GM10266 (cell line): Measurements from ENCODE around the gene GPR32.

Experiments used
- DNase-seq: peaks from one replicate; pipeline ENCODE4 v3.0.0; 2012; ENCODE audit errors: extremely low spot score
- TF ChIP-seq, protein P1 (sequence below): IDR thresholded peaks from 2 replicates; pipeline ENCODE4 v1.5.1; 2012; ENCODE audit warnings: mild to moderate bottlenecking, low read depth; ENCODE audit not compliant: control insufficient read depth, insufficient read depth; ENCODE audit errors: missing control alignments

The GPR32 gene

GRCh38 chr19:50792272-50793250 is 22.3 kb downstream of the GPR32 start:
- no peak for DNase-seq
- TF ChIP-seq, protein P1, sequence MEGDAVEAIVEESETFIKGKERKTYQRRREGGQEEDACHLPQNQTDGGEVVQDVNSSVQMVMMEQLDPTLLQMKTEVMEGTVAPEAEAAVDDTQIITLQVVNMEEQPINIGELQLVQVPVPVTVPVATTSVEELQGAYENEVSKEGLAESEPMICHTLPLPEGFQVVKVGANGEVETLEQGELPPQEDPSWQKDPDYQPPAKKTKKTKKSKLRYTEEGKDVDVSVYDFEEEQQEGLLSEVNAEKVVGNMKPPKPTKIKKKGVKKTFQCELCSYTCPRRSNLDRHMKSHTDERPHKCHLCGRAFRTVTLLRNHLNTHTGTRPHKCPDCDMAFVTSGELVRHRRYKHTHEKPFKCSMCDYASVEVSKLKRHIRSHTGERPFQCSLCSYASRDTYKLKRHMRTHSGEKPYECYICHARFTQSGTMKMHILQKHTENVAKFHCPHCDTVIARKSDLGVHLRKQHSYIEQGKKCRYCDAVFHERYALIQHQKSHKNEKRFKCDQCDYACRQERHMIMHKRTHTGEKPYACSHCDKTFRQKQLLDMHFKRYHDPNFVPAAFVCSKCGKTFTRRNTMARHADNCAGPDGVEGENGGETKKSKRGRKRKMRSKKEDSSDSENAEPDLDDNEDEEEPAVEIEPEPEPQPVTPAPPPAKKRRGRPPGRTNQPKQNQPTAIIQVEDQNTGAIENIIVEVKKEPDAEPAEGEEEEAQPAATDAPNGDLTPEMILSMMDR: no peak

DNA sequence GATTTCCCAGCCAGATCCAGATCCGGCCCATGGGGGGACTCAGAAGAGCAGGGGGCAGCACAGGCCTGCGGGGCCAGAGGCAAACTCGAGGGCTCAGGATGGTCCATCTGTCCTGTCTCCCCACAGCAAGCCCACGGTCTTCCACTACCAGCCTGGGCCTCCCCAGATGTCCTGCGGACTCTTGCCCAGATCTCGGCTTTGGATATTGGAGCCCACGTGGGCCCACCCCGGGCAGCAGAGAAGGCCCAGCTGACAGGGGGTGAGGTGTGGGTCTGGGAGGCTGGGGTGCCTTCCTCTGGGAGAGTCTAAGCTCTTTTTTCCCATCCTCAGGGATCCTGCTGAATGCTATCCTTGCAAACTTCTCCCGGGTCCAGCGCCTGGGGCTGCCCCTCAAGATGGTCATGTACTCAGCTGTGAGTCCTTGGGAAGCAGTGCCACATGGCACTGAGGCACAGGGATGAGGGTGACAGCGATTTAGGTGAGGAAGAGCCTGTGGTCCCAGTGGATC is 23.3 kb downstream of the GPR32 start:
- TF ChIP-seq, protein P1: no peak
- no peak for DNase-seq

DNA sequence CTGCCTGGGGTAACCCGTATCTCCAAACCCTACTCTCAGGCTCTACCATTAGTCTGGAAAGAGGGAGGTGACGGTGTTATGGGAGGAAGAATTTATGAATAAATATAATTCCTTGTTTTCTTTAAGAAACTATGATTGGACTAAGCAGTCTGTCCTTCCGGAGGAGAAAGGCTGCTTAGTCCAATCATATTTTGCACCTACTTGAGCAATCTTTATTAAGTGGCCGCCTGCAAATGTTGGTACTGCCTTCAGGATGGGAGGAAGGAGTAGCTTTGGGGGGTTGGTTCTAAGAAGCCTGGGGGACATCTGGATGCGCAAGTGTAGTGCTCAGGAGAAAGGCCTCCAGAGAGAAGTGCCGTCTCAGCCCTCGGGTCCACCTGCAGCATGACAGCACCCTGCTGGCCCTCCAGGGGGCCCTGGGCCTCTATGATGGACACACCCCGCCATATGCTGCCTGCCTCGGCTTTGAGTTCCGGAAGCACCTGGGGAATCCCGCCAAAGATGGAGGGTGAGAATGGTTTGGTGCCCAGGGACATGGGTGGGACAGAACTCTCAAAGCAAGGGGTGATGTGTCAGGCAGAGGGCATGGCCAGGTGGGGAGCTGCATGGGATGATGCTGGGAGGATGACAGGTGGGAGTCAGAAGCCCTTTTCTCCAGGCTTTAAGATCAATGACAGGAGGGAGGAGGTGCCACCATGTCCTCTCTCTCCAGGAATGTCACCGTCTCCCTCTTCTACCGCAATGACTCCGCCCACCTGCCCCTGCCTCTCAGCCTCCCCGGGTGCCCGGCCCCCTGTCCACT is 24.0 kb downstream of the GPR32 start:
- TF ChIP-seq, protein P1: peak; percentile 48
- peak; percentile 75 for DNase-seq

DNA sequence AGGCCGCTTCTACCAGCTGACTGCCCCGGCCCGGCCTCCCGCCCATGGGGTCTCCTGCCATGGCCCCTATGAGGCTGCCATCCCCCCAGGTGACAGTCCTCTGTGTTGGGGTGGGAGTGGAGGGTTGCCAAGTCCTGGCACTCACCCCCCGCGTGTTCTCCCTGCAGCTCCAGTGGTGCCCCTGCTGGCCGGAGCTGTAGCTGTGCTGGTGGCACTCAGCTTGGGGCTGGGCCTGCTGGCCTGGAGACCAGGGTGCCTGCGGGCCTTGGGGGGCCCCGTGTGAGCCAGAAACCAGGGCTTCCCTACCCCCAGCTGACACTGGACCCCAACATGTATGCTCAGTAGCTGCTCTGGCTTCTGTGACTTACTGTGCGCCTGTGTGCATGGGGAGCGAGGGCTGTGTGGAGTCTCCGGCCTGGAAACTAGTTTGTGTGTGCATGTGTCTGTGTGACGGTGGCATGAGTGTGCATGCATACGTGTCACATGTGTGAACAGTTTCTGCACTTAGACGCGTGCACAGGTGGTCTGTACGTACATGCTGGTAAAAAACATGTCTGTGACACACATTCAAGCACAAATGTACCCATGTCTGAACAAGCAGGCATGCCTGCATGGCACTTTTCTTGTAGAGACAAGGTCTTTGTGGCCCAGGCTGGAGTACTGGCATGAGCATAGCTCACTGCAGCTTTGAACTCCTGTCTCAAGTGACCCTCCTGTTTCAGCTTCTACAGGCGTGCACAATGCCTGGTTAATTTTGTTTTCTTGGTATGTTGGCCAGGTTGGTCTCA is 24.8 kb downstream of the GPR32 start:
- DNase-seq: no peak

DNA sequence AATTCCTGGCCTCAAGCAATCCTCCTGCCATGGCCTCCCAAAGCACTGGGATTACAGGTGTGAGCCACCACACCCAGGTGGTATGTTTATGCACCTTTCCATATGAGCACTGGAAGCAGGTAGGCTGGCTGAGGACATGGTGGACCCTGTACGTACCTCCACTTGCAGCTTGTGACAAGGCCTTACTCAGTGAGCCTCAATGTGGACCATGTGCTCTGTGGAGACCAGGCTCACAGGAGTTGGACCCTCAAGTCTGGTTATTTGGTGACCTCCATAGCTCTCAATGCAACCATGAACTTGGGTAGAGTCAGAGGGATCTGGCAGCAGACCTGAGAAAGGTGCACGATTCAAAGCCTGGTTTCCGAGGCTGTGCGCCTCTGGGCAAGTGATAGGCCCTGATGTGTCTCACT is 25.4 kb downstream of the GPR32 start:
- DNase-seq: no peak
- TF ChIP-seq, protein P1: no peak

More for the DNA sequence above, 24.8 kb downstream of the GPR32 start:
- TF ChIP-seq, protein P1: no peak

DNA sequence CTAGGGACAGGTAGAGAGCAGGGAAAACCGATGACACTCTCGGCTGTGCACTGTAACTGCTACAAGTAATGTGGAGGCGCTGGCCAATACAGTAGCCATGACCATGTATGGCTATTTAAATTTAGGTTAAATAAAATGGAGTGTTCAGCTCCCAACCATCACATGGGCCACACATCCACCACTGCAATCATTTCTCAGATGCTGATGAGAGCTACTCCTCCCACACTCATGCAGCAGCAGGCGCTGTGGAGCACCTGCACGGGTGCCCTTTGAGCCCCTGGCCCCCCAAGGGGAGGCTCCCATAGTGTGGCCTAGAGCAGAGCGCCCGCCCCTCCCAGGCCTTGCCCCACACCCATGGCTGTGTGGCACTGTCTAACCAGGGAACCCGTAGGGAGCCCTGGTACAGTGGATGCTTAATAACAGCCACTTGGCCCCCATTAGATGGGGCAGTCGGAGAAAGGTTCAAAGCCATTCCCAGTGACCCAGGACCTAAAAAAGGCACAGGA is 25.9 kb downstream of the GPR32 start:
- no peak for DNase-seq
- TF ChIP-seq, protein P1: peak; percentile 36
